ENCODE measurements around the gene SYNE2.
A peak's percentile ranks its signal among the peaks of the same experiment; 100 is the strongest.
"Not testable (repeated sequence)": the region's sequence is repeated elsewhere in the genome, so short reads cannot be mapped to it uniquely, and the experiment has no call there.

SYNE2 gene

DNA sequence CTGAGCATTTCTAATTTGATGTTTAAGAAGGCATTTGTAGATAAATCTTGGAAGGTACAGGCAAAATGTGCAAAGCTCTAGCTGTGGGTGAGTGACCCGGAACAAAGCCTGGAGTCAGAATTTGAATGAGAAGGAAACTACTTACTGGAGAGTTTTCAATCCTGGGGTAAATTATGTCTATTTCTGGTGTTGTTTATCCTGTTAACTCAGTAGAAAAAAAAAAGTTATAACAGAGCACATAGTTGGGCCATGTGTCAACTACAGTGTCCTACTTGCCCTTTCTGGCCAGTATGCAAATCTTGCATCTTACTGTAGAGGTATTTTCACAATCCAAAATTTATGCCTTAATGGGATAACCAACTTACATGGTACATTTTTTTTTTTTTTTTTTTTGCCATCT, 182.3 kb downstream of the SYNE2 start:
- DNase-seq (ENCODE audit: low read depth in 2 of 2), result no peak

GRCh38 chr14:64037869-64038745, 185.3 kb downstream of the SYNE2 start:
- not testable (repeated sequence) for DNase-seq (ENCODE audit: low read depth in 2 of 2)

- no peak for DNase-seq (ENCODE audit: low read depth in 2 of 2)
Observed at GRCh38 chr14:64038841-64039542, 186.2 kb downstream of the SYNE2 start.

DNA sequence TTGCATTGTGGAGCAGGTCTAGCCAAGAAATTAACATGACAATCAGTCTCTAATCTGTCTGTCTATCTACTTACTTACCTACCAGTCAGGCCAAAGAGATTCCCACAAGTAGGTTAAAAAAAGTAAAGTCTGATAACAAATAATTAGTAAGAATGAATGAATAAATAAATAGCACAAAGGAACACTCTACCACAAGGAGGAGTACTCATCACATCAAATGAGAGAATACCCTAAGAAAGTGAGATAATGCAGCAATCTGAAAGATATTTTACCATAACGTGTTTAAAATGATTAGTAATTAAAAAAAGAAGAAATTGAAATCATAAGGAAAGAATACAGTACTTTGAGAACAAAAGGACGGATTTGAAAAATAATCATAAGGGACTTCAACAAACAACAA, 187.2 kb downstream of the SYNE2 start:
- no peak for DNase-seq (ENCODE audit: low read depth in 2 of 2)

DNA sequence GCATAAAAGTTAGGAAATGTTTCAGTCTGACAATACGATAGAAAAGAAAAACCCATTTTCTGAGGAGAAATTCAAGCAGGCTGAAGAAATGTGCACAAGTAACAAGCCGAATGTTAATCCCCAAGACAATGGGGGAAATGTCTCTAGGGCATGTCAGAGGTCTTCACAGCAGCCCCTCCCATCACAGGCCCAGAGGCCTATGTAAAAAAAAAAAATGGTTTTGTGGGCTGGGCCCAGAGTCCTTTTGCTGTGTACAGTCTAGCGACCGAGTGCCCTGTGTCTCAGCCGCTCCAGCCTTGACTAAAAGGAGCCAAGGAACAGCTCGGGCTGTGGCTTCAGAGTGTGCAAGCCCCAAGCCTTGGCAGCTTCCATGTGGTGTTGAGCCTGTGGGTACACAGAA, 190.5 kb downstream of the SYNE2 start:
- DNase-seq (ENCODE audit: low read depth in 2 of 2), result not testable (repeated sequence)

- no peak for DNase-seq (ENCODE audit: low read depth in 2 of 2)
Observed at GRCh38 chr14:64045091-64045490, 192.3 kb downstream of the SYNE2 start.

- no peak for DNase-seq (ENCODE audit: low read depth in 2 of 2)
Observed at GRCh38 chr14:64049616-64050381, 197.0 kb downstream of the SYNE2 start.

DNA sequence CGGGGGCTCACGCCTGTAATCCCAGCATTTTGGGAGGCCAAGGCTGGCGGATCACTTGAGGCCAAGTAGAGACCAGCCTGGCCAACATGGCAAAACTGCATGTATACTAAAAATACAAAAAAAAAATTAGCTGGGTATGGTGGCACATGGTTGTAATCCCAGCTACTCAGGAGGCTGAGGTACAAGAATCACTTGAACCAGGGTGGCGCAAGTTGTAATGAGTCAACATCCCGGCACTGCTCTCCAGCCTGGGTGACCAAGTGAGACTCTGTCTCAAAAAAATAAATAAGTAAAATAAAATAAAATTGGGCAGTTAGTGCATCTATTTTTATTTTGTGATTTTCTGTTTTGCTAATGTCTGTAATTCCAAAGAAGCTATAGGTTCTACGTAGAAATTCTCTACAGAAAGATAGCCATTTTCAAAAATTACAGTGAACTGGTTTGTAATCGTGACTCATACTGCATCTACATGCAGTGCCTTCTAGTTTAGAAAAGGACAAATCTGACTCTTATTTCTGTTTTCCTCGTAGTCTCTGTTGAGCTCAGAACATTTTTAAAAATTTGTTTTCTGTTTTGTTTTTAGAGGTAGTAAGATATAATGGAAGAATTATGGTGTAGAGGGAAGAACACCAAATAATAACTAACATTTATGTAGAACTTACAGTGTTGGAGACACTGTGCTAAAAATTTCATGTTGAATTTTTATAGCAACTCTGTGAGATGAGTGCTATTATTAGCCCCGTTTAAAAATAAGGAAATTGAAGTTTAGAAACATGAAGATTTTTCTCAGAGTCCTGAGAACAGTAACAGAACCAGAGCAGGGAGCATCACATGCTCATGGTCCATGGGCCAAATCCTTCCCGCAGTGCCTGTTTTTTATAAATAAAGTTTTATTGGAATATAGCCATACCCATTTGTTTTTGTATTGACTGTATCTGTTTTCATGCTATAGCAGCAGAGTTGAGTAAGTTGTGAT, 201.2 kb downstream of the SYNE2 start:
- DNase-seq (ENCODE audit: low read depth in 2 of 2), result no peak

DNA sequence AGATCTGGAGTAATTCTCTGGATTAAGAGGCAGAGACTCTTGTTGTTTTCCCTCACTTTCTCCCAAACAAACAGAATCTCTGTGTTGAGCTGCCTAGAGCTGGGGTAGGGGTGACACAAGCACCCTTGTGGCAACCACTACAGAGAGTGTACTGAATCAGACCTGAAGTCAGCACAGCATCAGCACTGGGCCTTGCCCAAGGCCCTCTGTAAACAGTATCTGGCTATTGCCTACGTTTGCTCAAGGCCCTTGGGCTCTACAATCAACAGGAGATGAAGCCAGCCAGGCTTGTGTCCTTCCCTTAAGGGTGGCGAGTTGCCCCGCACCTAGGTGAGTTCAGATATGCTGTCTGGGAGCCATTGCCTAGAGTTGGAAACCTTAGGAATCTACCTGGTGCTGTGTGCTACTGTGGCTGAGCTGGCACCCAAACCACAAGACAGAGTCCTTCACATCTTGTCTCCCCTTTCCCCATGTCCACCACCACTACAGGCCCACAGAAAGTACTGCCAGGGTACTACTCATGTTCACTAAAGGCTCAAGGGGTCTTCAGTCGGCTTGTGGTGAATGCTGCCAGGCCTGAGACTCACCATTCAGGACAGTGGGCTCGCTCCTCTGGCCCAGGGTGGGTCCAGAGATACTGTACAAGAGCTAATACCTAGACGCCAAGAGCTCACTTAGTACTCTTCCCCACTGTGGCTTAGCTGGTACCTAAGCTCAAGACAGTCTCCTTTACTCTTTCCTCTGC, 206.8 kb downstream of the SYNE2 start:
- no peak for DNase-seq (ENCODE audit: low read depth in 2 of 2)

DNA sequence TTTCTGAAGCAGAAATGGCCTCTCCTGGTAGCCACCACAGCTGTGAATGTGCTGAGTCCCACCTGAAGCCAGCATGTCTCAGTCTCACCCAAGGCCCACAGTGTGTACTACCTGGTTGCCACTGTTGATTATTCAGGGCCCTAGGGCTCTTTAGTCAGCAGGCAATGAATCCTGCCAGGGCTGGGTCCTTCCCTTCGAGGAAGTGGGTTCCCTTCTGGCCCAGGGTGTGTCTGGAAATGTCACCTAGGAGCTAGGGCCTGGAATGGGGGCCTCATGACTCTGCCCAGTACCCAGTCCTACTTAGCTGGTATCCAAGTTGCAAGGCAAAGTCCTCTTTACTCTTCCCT, 207.4 kb downstream of the SYNE2 start:
- DNase-seq (ENCODE audit: low read depth in 2 of 2), result no peak

DNA sequence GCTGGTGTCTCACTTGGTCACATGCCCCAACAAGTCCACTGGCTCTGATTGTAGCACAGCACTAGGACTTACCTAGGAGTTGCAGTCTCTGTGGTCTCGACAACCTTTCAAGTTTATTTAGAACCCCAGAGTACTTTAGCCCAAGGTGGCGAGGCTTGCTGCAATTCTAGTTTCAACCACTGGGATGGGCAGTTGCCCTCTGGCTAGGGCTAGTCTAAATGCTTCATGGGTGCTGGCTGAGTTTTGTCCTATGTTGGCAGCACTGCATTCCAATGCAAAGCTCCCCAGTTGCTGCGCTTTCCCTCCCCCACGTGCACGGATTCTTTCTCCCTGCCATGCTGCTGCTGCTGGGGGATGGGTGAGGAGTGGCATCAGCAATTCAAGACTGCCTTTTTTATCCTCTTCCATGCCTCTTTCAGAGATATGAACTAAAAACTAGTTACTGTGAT, 207.9 kb downstream of the SYNE2 start:
- DNase-seq (ENCODE audit: low read depth in 2 of 2), result peak in 1 of 2 experiments; percentile 8

GRCh38 chr14:64061115-64061514, 208.3 kb downstream of the SYNE2 start:
- DNase-seq (ENCODE audit: low read depth in 2 of 2), result no peak

GRCh38 chr14:64061706-64062105, 208.9 kb downstream of the SYNE2 start:
- no peak for DNase-seq (ENCODE audit: low read depth in 2 of 2)

DNA sequence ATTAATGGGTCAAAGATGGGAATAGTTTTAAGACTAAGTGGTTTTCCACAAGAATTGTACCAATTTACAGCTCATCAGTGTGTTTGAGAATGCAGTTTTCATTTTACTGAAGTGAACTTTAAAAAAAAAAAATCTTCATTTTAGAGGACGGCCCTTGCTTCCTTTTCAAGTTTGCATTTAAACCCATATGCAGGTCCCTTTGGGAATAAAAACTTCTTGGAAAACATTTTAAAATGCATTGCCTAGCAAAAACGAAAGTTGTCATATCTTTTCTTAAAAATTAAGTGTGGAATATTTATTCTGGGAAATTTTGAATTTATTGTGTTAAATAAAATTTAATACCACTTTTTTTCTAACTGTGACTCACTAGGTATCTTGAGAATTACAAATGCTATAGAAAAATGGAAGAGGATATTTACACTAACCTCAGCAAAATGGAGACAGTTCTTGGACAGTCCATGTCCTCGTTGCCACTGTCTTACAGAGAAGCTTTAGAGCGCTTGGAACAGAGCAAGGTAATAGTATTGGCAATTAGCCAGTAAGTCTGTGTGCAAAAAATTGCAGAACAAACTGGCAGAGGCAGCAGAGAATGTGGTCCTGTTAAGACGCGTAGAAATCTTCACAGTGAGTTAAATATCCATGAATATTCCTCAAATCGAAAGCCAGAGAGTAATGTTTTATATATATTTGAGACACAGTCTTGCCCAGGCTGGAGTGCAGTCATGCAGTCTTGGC, 209.7 kb downstream of the SYNE2 start:
- no peak for DNase-seq (ENCODE audit: low read depth in 2 of 2)

- DNase-seq (ENCODE audit: low read depth in 2 of 2), result no peak
Observed at GRCh38 chr14:64064447-64064846, 211.6 kb downstream of the SYNE2 start.

GRCh38 chr14:64069634-64070359, 217.0 kb downstream of the SYNE2 start:
- DNase-seq (ENCODE audit: low read depth in 2 of 2), result no peak

GRCh38 chr14:64074961-64075612, 222.3 kb downstream of the SYNE2 start:
- no peak for DNase-seq (ENCODE audit: low read depth in 2 of 2)

- DNase-seq (ENCODE audit: low read depth in 2 of 2), result no peak
Observed at GRCh38 chr14:64075613-64076005, 222.8 kb downstream of the SYNE2 start.

GRCh38 chr14:64080452-64080851, 227.6 kb downstream of the SYNE2 start:
- DNase-seq (ENCODE audit: low read depth in 2 of 2), result no peak

All from stimulated activated CD4-positive, alpha-beta T cell treated with anti-CD3 and anti-CD28 coated beads, Interleukin-12 subunit alpha, Interleukin-12 subunit beta, amount 100 ng/mL, for 24 hours (primary cell).